HS-27A (cell line): ENCODE data around the gene CES4A.
A peak's percentile ranks its signal among the peaks of the same experiment; 100 is the strongest.
"Not testable (repeated sequence)": the region's sequence is repeated elsewhere in the genome, so short reads cannot be mapped to it uniquely, and the experiment has no call there.

Experiments
- DNase-seq: peaks from one replicate; pipeline ENCODE4 v3.0.0-alpha.2; 2012; ENCODE audit warnings: low read depth, missing footprints

The CES4A gene

GRCh38 chr16:66956154-66956457, 32.3 kb upstream of the CES4A start:
- DNase-seq: not testable (repeated sequence)

- no peak for DNase-seq
Observed at GRCh38 chr16:66958857-66959703, 29.3 kb upstream of the CES4A start.

- no peak for DNase-seq
Observed at GRCh38 chr16:66959704-66960161, 28.7 kb upstream of the CES4A start.

- no peak for DNase-seq
Observed at GRCh38 chr16:66960270-66960669, 28.1 kb upstream of the CES4A start.

- peak; percentile 40 for DNase-seq
Observed at GRCh38 chr16:66961065-66961744, 27.2 kb upstream of the CES4A start, which contains the start of gene CES3. TSS of gene CES3 (plus strand) at chr16:66961266. CDS start at chr16:66961308, 42 bp downstream.

- DNase-seq: no peak
Observed at GRCh38 chr16:66961914-66962313, 26.5 kb upstream of the CES4A start.

GRCh38 chr16:66964049-66964448, 24.3 kb upstream of the CES4A start:
- no peak for DNase-seq

- DNase-seq: no peak
Observed at GRCh38 chr16:66968847-66969246, 19.5 kb upstream of the CES4A start.

- peak; percentile 42 for DNase-seq
Observed at GRCh38 chr16:66970775-66971720, 17.3 kb upstream of the CES4A start.

GRCh38 chr16:66972983-66973382, 15.4 kb upstream of the CES4A start:
- no peak for DNase-seq

- DNase-seq: no peak
Observed at GRCh38 chr16:66973716-66974115, 14.7 kb upstream of the CES4A start.

- not testable (repeated sequence) for DNase-seq
Observed at GRCh38 chr16:66974156-66974931, 14.0 kb upstream of the CES4A start.

GRCh38 chr16:66974932-66975246, 13.5 kb upstream of the CES4A start:
- not testable (repeated sequence) for DNase-seq

GRCh38 chr16:66975302-66975893, 13.0 kb upstream of the CES4A start:
- no peak for DNase-seq

- DNase-seq: no peak
Observed at GRCh38 chr16:66976746-66977145, 11.6 kb upstream of the CES4A start.

GRCh38 chr16:66977341-66978113, 10.9 kb upstream of the CES4A start:
- DNase-seq: peak; percentile 47

- no peak for DNase-seq
Observed at GRCh38 chr16:66979011-66979717, 9.2 kb upstream of the CES4A start.

- DNase-seq: no peak
Observed at GRCh38 chr16:66983033-66983432, 5.4 kb upstream of the CES4A start.

GRCh38 chr16:66984892-66985311, 3.5 kb upstream of the CES4A start:
- DNase-seq: no peak

GRCh38 chr16:66986559-66986958, 1.8 kb upstream of the CES4A start:
- DNase-seq: no peak
